Adrenal gland (tissue), 12 donors: Measurements from ENCODE around the gene CYB5R4. TPM values are rescaled to one million over a fixed set of nuclear protein-coding genes. Genes with fewer than 3 reads are reported as not detected.
"Not testable (repeated sequence)": the region's sequence is repeated elsewhere in the genome, so short reads cannot be mapped to it uniquely, and the experiment has no call there.

Experiments used
- DNase-seq, 7 donors: peaks; one replicate each; pipeline ENCODE4 v3.0.0-alpha.2; 2019 to 2020
- H3K27ac ChIP-seq, 5 donors: fragments of 200-600 bp; sonication (generic) in 4 of 5; 1 replicate in 3 of 5; 2 replicates in 2 of 5; pipeline versions ENCODE4 v1.5.1 to v1.8.0; 2016 to 2020; ENCODE audit warnings: mild to moderate bottlenecking in 1 of 5
- H3K27me3 ChIP-seq: fragments of 200-600 bp; 2 replicates; pipeline ENCODE4 v1.8.0; 2021
- H3K36me3 ChIP-seq, 2 donors: fragments of 200-600 bp; replicated peaks in 1 of 2; 1 replicate in 1 of 2; 2 replicates in 1 of 2; pipeline versions ENCODE4 v1.5.1 to v1.8.0; 2018 to 2022
- H3K4me1 ChIP-seq, 2 donors: fragments of 200-600 bp; replicated peaks in 1 of 2; 1 replicate in 1 of 2; 2 replicates in 1 of 2; pipeline versions ENCODE4 v1.5.1 to v1.8.0; 2018 to 2021
- H3K4me3 ChIP-seq, 4 donors: fragments of 200-600 bp; sonication (generic) in 3 of 4; one replicate each; pipeline ENCODE4 v1.5.1; 2016 to 2018
- H3K9me3 ChIP-seq, 3 donors: fragments of 200-600 bp; sonication (generic) in 1 of 3; replicated peaks in 1 of 3; 1 replicate in 2 of 3; 2 replicates in 1 of 3; pipeline versions ENCODE4 v1.5.1 to v1.8.0; 2016 to 2021
- CTCF ChIP-seq, 6 experiments: fragments of 450-650 bp in 4 of 6; fragments of 200-600 bp in 2 of 6; sonication (generic) in 1 of 6; IDR thresholded peaks; 1 replicate in 5 of 6; 2 replicates in 1 of 6; pipeline versions ENCODE4 v1.5.1 to v1.8.0; 2016 to 2021; ENCODE audit warnings: antibody characterized with exemption in 6 of 6, mild to moderate bottlenecking in 2 of 6, moderate library complexity in 1 of 6
- POLR2A ChIP-seq, 2 donors: fragments of 450-650 bp; IDR thresholded peaks; one replicate each; pipeline ENCODE4 v1.6.1; 2017; ENCODE audit warnings: antibody characterized with exemption in 2 of 2, mild to moderate bottlenecking in 2 of 2, moderate library complexity in 1 of 2
- WGBS, 4 donors: extraction: QIAGEN DNeasy Blood & Tissue Kit in 2 of 4; methylation state at CpG; one replicate each; pipeline versions ENCODE4 v1.1.5 to v1.1.7; 2013 to 2017; 5-methylcytosine and 5-hydroxymethylcytosine counted together
- intact Hi-C, 2 donors: fragments of 100-400 bp; cut with DNase I; formaldehyde crosslinking; loops; one replicate each; pipeline versions ENCODE4 v1.14.1 to v1.15.0; 2022 to 2023
- polyA plus RNA-seq, 3 donors: library from polyadenylated mRNA; stranded (reverse); fragments of 200-250 nt in 2 of 3; fragments of 350-450 nt in 1 of 3; fragmentation: Illumina TruSeq in 1 of 3; extraction: RNeasy Lipid Tissue Mini Kit (QIAGEN cat#74804) in 1 of 3; gene quantifications; one replicate each; pipeline ENCODE4 v1.2.3, GENCODE V29; 2013 to 2014
- total RNA-seq, 9 donors: library from RNA; depleted of rRNA in 4 of 9; stranded (reverse); fragments of >200 nt in 4 of 9; fragments of 120-200 nt in 1 of 9; fragmentation: NEBNext Ultra II Directional in 1 of 9; extraction: Animal tissue kit (Norgen Biotek cat#: 25700) in 1 of 9; gene quantifications; one replicate each; pipeline versions ENCODE4 v1.1.0 to v1.2.4, GENCODE V29; 2013 to 2023
- donor health status: healthy with polysubstance abuse.
- donor health status: Bipolar disorder and iron deficiency.
- donor health status: DM: yes; HTN: yes; CAD: no.
- donor health status: DM: no; HTN: no; CAD: no.
- donor health status: DM: no; HTN: no; CAD: no.
- donor health status: DM: yes; HTN: yes; CAD: no.

Gene CYB5R4
- total and polyA plus RNA-seq, 12 donors = 1.3 to 22.0 (median 11.0) TPM

- H3K27ac ChIP-seq = no peak overlapping the region
- TF ChIP-seq POLR2A (IDR thresholded peaks at IDR 0.05) (no peak), CTCF (IDR thresholded peaks at IDR 0.05) (no peak)
- WGBS, 4 donors = 94 to 97% (median 95%) methylated on average over 5 of the region's 5 CpGs
- intact Hi-C loops = no loop called here
- H3K36me3 ChIP-seq = no peaks in the 10 kb centered on the region
- no peak for DNase-seq
- no peaks in the 10 kb centered on the region for H3K27me3 ChIP-seq
- no peaks in the 10 kb centered on the region for H3K4me1 ChIP-seq
- no peak overlapping the region for H3K4me3 ChIP-seq
- H3K9me3 ChIP-seq = no peaks in the 10 kb centered on the region
Observed at GRCh38 chr6:83921315-83921714, 61.8 kb downstream of the CYB5R4 start.

- H3K36me3 ChIP-seq = no peaks in the 10 kb centered on the region
- no peaks in the 10 kb centered on the region for H3K27me3 ChIP-seq
- WGBS, 4 donors = 57 to 74% (median 68%) methylated on average over 2 of the region's 2 CpGs
- no peak overlapping the region for H3K27ac ChIP-seq
- no peak for DNase-seq
- no peaks in the 10 kb centered on the region for H3K9me3 ChIP-seq
- intact Hi-C loops = no loop called here
- H3K4me1 ChIP-seq = no peaks in the 10 kb centered on the region
- no peak overlapping the region for H3K4me3 ChIP-seq
- TF ChIP-seq POLR2A (IDR thresholded peaks at IDR 0.05) = no peak
- no peak for TF ChIP-seq CTCF (IDR thresholded peaks at IDR 0.05)
Observed at GRCh38 chr6:83927470-83927869, 68.0 kb downstream of the CYB5R4 start.

- H3K9me3 ChIP-seq = no peaks in the 10 kb centered on the region
- no peak overlapping the region for H3K27ac ChIP-seq
- TF ChIP-seq POLR2A (IDR thresholded peaks at IDR 0.05) (no peak), CTCF (IDR thresholded peaks at IDR 0.05) (no peak)
- no peak overlapping the region for H3K4me3 ChIP-seq
- H3K4me1 ChIP-seq = no peaks in the 10 kb centered on the region
- no peaks in the 10 kb centered on the region for H3K27me3 ChIP-seq
- intact Hi-C loops = no loop called here
- no peaks in the 10 kb centered on the region for H3K36me3 ChIP-seq
- 97 to 100% (median 98%) methylated on average over 1 of the region's 1 CpG for WGBS, 4 donors
- no peak for DNase-seq
Observed at GRCh38 chr6:83928286-83928685, 68.8 kb downstream of the CYB5R4 start.

- H3K9me3 ChIP-seq, H3K27me3 ChIP-seq, H3K27ac ChIP-seq, H3K4me3 ChIP-seq, H3K4me1 ChIP-seq, DNase-seq, intact Hi-C loops: not testable (repeated sequence)
- H3K36me3 ChIP-seq = peaks cover 0 to 10% of the 10 kb centered on the region in 2 donors
- 95 to 98% (median 96%) methylated on average over 4 of the region's 4 CpGs for WGBS, 4 donors
Observed at GRCh38 chr6:83946201-83946833, 86.8 kb downstream of the CYB5R4 start.

GRCh38 chr6:83947983-83948382 is 88.5 kb downstream of the CYB5R4 start:
- 85 to 100% (median 94%) methylated on average over 2 of the region's 2 CpGs for WGBS, 4 donors
- H3K4me3 ChIP-seq, H3K36me3 ChIP-seq, DNase-seq, H3K27ac ChIP-seq, H3K4me1 ChIP-seq, H3K27me3 ChIP-seq, H3K9me3 ChIP-seq, intact Hi-C loops: not testable (repeated sequence)
